SU-DHL-6 (cell line): ENCODE measurements around the gene NKAPL.

Experiments
- CTCF ChIP-seq: fragments of 200-600 bp; sonication (generic); IDR thresholded peaks from one replicate; pipeline ENCODE4 v1.5.1; 2017; ENCODE audit warnings: antibody characterized with exemption, mild to moderate bottlenecking, low read length, moderate library complexity; ENCODE audit not compliant: insufficient read depth, poor library complexity, severe bottlenecking
- EZH2phosphoT487 ChIP-seq: fragments of 200-600 bp; sonication (generic), shearing (Covaris generic); conservative IDR thresholded peaks from 2 replicates; pipeline ENCODE4 v1.6.1; 2018; ENCODE audit warnings: mild to moderate bottlenecking, antibody characterized with exemption, low read length, moderate library complexity, mixed read lengths

DNA sequence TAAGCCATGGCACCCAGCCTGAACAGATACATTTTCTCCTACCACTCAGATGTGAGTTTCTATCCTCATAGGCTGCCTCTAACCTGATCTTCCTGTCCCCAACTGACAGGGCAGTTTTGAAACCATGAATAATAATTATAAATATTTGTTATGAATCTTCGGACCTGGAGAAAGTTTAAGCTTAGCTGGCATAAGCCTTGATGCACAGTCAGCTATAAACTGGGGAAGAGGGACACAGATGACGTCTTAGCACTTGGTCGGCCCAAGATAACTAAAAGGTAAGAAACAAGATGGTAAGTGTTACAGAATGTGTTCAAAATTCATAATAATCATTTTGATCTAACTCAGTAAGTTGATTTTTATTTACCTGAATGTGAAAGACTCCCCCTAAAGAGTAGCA is 15.2 kb upstream of the NKAPL start:
- TF ChIP-seq CTCF (no peak), EZH2phosphoT487 (no peak)
